ACC112 (cell line): ENCODE measurements around the gene B3GALNT1.
A peak's percentile ranks its signal among the peaks of the same experiment; 100 is the strongest.
"Not testable (repeated sequence)": the region's sequence is repeated elsewhere in the genome, so short reads cannot be mapped to it uniquely, and the experiment has no call there.

ENCODE experiments used
- H2AFZ ChIP-seq: fragments of 200-600 bp; sonication (generic); one replicate; pipeline ENCODE4 v1.6.0; 2017; ENCODE audit warnings: antibody characterized with exemption, low read length; ENCODE audit not compliant: unreplicated experiment
- H3K27ac ChIP-seq: fragments of 200-600 bp; sonication (generic); 2 replicates; pipeline ENCODE4 v1.5.1; 2014; ENCODE audit warnings: low read depth, mild to moderate bottlenecking, antibody characterized with exemption, low read length, moderate library complexity
- H3K27me3 ChIP-seq: fragments of 200-600 bp; sonication (generic); 2 replicates; pipeline ENCODE4 v1.6.1; 2014; ENCODE audit warnings: mild to moderate bottlenecking, antibody characterized with exemption, low read length, moderate library complexity, mixed read lengths; ENCODE audit not compliant: insufficient read depth
- H3K36me3 ChIP-seq: fragments of 200-600 bp; sonication (generic); 2 replicates; pipeline ENCODE4 v1.6.1; 2016; ENCODE audit warnings: mild to moderate bottlenecking, antibody characterized with exemption, low read length, moderate library complexity, mixed read lengths; ENCODE audit not compliant: insufficient read depth
- H3K4me1 ChIP-seq: fragments of 200-600 bp; sonication (generic); one replicate; pipeline ENCODE4 v1.6.1; 2016; ENCODE audit warnings: low read length, mixed read lengths; ENCODE audit not compliant: insufficient read depth, unreplicated experiment, control insufficient read depth
- H3K4me3 ChIP-seq: fragments of 200-600 bp; sonication (generic); 2 replicates; pipeline ENCODE4 v1.5.1; 2014; ENCODE audit warnings: mild to moderate bottlenecking, low read depth, low read length
- H3K79me2 ChIP-seq: fragments of 200-600 bp; sonication (generic); one replicate; pipeline ENCODE4 v1.6.0; 2016; ENCODE audit warnings: low read length; ENCODE audit not compliant: control insufficient read depth, unreplicated experiment, insufficient read depth

B3GALNT1 gene

GRCh38 chr3:161054860-161055604, 50.1 kb downstream of the B3GALNT1 start:
- no peak overlapping the region for H3K4me3 ChIP-seq
- H3K79me2 ChIP-seq: no peaks in the 10 kb centered on the region
- H3K27me3 ChIP-seq: no peaks in the 10 kb centered on the region
- H3K27ac ChIP-seq: no peak overlapping the region
- H3K4me1 ChIP-seq: no peaks in the 10 kb centered on the region
- no peaks in the 10 kb centered on the region for H3K36me3 ChIP-seq
- H2AFZ ChIP-seq: no peak overlapping the region

- no peak overlapping the region for H2AFZ ChIP-seq
- H3K4me3 ChIP-seq: no peak overlapping the region
- H3K27ac ChIP-seq: no peak overlapping the region
- no peaks in the 10 kb centered on the region for H3K79me2 ChIP-seq
- H3K4me1 ChIP-seq: no peaks in the 10 kb centered on the region
- H3K36me3 ChIP-seq: no peaks in the 10 kb centered on the region
- H3K27me3 ChIP-seq: no peaks in the 10 kb centered on the region
These were observed 53.3 kb downstream of the B3GALNT1 start for GRCh38 chr3:161051856-161052255.

DNA sequence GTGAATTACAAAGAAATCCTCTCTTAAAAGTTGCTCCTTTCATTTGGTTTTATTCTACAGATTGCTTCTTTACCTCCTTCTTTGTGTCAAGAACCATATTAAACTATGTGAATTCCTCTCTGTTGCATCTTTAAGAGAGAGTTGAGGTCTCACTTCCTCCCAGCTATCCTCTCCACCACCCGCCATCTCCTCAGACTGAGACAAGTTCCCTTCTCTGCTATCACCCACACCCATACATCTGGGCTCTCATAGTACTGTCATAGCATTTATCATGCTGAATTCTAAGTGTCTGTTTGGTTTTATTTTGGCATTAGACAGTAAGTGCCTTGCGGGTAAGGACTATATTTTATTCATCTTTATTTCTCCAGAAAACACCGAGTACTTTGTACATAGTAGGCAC, 54.2 kb downstream of the B3GALNT1 start:
- Histone ChIP-seq H3K36me3 (no peaks in the 10 kb centered on the region), H2AFZ (no peak overlapping the region), H3K4me1 (no peaks in the 10 kb centered on the region), H3K27me3 (no peaks in the 10 kb centered on the region), H3K27ac (no peak overlapping the region), H3K79me2 (no peaks in the 10 kb centered on the region), H3K4me3 (no peak overlapping the region)

DNA sequence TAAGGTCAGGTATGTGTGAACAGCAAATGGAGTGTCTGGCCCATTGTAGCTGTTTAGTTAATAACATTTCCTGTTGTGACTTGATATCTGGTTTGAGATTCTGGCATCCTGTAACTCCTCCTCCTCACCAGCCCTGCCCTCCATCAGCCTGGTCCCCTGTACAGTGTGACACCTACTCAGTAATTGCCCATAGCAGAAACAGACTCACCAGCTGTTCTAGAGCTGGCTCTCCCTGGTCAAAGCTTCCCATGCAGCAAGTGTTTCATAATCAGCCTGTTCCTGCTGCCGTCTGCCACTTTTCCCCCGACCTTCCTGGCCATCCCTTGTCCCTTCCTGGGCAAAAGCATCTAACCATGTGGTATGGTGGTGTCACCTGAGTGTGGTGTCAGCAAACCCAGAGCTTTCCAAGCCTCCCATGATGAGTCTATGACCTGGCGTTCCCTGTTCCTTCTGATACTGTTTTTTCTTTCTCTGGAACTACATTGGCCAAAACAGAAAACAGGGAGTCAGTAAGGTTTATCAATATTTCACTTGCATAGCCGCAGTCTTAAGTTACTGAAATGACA, 55.4 kb downstream of the B3GALNT1 start:
- Histone ChIP-seq H3K27me3 (no peaks in the 10 kb centered on the region), H3K36me3 (no peaks in the 10 kb centered on the region), H3K27ac (no peak overlapping the region), H3K4me1 (no peaks in the 10 kb centered on the region), H3K4me3 (no peak overlapping the region), H2AFZ (no peak overlapping the region), H3K79me2 (no peaks in the 10 kb centered on the region)

DNA sequence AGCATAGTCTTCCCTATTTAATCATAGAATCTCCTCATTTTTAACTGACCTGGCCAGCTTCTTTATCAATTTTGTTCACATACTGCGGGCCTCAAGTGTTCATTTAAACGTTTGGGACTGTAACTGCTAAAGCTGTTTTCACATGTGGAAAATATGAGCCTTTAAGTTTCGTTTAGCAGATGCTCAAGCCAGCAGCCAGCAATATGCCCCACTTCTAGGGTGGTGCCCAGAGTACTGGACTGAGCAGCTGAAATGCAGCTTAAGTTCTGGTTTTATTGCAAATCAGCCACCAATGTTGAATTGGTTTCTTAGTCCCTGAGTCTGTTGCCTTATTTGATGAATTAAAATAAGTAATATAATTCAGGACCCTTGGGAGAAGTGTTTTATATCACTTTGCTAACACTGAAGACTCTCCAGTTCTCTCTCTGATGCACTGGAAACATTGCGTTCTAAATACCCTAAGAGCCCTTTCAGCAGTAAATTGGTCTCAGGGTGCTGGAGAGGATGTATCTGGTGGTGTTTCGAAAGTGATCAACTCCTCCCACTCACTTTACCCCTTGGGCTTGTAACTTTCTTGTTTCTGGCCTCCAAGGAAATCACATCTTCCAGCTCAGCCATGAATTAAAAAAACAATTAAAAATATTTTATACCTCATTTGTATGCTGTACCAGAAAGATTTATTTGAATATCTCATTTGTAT, 61.7 kb downstream of the B3GALNT1 start:
- Histone ChIP-seq H3K79me2 (no peaks in the 10 kb centered on the region), H3K4me3 (no peak overlapping the region), H3K4me1 (peaks cover 3% of the 10 kb centered on the region), H3K36me3 (no peaks in the 10 kb centered on the region), H2AFZ (no peak overlapping the region), H3K27me3 (no peaks in the 10 kb centered on the region), H3K27ac (no peak overlapping the region)

DNA sequence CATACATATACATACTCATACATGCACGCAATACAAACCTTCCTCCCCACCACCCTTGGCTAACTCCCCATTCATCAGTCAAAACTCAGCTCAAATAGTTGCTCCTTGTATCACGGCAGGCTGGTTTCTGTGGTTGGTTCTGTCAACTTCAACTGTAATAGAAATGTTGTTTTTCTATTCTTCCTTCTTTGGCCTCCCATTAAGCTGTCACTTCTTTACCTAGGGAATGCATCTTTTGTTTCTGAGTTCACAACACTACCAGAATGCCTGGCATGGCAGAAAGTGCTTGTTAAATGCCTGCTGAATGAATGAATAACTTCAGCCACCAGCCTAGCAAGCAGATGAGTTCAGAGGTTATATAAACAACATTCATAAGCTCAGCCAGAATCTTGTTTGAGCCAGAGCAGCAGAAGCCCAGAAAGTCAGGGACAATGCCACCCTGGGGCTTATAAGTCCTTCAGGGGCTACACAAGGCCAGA, 63.1 kb downstream of the B3GALNT1 start:
- no peak overlapping the region for H3K4me3 ChIP-seq
- H3K4me1 ChIP-seq: peaks cover 3% of the 10 kb centered on the region
- no peak overlapping the region for H2AFZ ChIP-seq
- H3K79me2 ChIP-seq: no peaks in the 10 kb centered on the region
- no peaks in the 10 kb centered on the region for H3K27me3 ChIP-seq
- H3K27ac ChIP-seq: no peak overlapping the region
- no peaks in the 10 kb centered on the region for H3K36me3 ChIP-seq

GRCh38 chr3:161038725-161039124, 66.4 kb downstream of the B3GALNT1 start:
- no peak overlapping the region for H3K27ac ChIP-seq
- no peak overlapping the region for H2AFZ ChIP-seq
- no peaks in the 10 kb centered on the region for H3K79me2 ChIP-seq
- H3K4me3 ChIP-seq: no peak overlapping the region
- no peaks in the 10 kb centered on the region for H3K36me3 ChIP-seq
- no peaks in the 10 kb centered on the region for H3K27me3 ChIP-seq
- H3K4me1 ChIP-seq: peaks cover 17% of the 10 kb centered on the region

- H2AFZ ChIP-seq: peak overlapping the region; percentile 83
- peak overlapping the region; percentile 86 for H3K27ac ChIP-seq
These were observed 69.4 kb downstream of the B3GALNT1 start for GRCh38 chr3:161035711-161036110.

DNA sequence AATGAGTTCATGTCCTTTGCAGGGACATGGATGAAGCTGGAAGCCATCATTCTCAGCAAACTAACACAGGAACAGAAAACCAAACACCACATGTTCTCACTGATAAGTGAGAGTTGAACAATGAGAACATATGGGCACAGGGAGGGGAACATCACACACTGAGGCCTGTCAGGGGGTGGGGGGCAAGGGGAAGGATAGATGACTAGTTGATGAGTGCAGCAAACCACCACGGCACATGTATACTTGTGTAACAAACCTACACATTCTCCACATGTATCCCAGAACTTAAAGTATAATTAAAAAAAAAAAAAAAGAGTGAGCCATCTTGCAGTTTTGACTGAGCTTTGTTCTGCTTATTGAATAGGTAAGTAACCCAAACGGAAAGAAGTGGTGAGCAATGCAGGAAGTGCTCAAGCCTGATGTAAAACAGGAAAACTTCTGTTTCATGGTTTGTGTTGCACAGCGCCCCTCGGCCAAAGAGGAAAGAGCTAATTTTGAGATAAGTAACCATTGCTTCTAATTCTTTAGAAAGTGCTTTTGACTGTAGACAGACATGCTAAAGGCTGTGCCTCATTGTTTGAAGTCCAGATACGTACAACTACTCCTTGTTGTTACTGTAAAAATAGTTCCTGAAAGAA, 70.1 kb downstream of the B3GALNT1 start:
- peak overlapping the region; percentile 53 for H3K4me3 ChIP-seq
- peak overlapping the region; percentile 83 for H2AFZ ChIP-seq
- H3K27me3 ChIP-seq, H3K79me2 ChIP-seq, H3K36me3 ChIP-seq: not testable (repeated sequence)
- peaks cover 14% of the 10 kb centered on the region for H3K4me1 ChIP-seq
- peak overlapping the region; percentile 86 for H3K27ac ChIP-seq

More at GRCh38 chr3:161035711-161036110, 69.4 kb downstream of the B3GALNT1 start:
- Histone ChIP-seq H3K4me3 (peak overlapping the region; percentile 53), H3K4me1 (peaks cover 14% of the 10 kb centered on the region), H3K79me2 (no peaks in the 10 kb centered on the region), H3K36me3 (no peaks in the 10 kb centered on the region), H3K27me3 (no peaks in the 10 kb centered on the region)
